ENCODE results near the gene NHSL1. TPM values are rescaled to one million over a fixed set of nuclear protein-coding genes. Genes with fewer than 3 reads are reported as not detected.

The NHSL1 gene
- total and polyA plus RNA-seq, 9 of the 15 experiments (the other 6 are each of a cell fraction or from before 2014, with no cell fraction given), result 0.09 to 0.20 TPM; not detected in 7

DNA sequence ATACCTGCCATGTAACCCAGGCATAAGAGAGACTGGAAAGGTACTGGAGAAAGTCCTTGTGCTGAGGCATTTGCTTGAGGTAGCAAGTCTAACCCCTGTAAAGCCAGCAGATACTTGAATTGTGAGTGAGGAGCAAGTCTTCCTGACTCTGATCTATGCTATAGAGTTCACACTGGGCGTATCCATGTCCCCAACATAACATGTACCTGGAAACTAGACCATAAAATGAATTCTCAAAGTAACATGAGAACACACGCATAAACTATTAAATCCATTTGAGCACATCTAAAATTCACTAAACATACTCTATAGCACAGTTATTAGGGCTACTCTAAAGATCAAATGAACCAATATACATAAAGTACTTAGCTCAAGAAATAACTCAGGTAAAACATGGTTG is 2.0 kb downstream of the NHSL1 start (continued):
- TF ChIP-seq, protein P1, sequence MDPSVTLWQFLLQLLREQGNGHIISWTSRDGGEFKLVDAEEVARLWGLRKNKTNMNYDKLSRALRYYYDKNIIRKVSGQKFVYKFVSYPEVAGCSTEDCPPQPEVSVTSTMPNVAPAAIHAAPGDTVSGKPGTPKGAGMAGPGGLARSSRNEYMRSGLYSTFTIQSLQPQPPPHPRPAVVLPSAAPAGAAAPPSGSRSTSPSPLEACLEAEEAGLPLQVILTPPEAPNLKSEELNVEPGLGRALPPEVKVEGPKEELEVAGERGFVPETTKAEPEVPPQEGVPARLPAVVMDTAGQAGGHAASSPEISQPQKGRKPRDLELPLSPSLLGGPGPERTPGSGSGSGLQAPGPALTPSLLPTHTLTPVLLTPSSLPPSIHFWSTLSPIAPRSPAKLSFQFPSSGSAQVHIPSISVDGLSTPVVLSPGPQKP (CRISPR knock-in tag; IDR thresholded peaks at IDR 0.05), result no peak

DNA sequence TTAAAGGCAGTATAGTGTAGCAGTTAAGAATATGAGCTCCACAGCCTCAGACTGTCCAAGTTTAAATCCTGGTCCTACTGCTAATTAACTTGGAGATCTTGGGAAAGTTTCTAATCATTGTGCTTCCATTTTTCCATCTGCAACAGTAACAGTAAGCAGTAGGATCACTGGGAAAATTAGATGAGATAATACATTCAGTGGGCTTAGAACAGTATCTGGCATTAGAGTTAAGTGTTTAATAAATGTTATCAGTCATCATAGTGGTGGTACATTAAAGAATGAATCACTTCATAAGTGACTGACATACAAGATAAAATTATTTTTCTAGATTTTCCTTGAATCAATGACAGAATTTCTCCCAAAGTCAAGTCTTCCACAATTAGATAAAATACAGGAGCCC is 5.0 kb downstream of the NHSL1 start:
- H3K36me3 ChIP-seq (ENCODE audit: control insufficient read depth, insufficient read depth, low read length), result no peaks in the 10 kb centered on the region
- H3K27me3 ChIP-seq (ENCODE audit: control insufficient read depth in 2 of 2, insufficient read depth in 2 of 2, low read length in 2 of 2), result peaks cover 2 to 6% of the 10 kb centered on the region in 2 experiments; a peak in 2 of 5 replicates
- no peaks in the 10 kb centered on the region for H3K4me1 ChIP-seq (replicated peaks in 1 of 2; ENCODE audit: control insufficient read depth in 2 of 2, insufficient read depth in 2 of 2, low read length in 2 of 2)
- H3K9ac ChIP-seq (ENCODE audit: insufficient read depth in 1 of 2, low read depth in 2 of 2, low read length in 2 of 2), result no peak overlapping the region
- ChIA-PET POLR2A (interaction anchor here (1.5 kb wide), 1 partner anchor 12 kb away, joined by 4 read pairs; no protein-coding TSS in a partner anchor), CTCF (ENCODE audit: low intra/inter-chr PET ratio) (no interaction called here)
- no peaks in the 10 kb centered on the region for H4K20me1 ChIP-seq (replicated peaks; ENCODE audit: control insufficient read depth, insufficient read depth, low read length)
- H3K27ac ChIP-seq (ENCODE audit: extremely low read depth, low read depth, low read length), result no peak overlapping the region
- no peak for TF ChIP-seq FOS (IDR thresholded peaks at IDR 0.05; ENCODE audit: extremely low read depth, insufficient read length)
- TF ChIP-seq MAFG (tag; conservative IDR thresholded peaks at IDR 0.05), result no peak
- no peak for TF ChIP-seq SMARCC2 (IDR thresholded peaks at IDR 0.05; ENCODE audit: low read depth)
- intact Hi-C loops (cut with micrococcal nuclease) (no loop called here), in situ Hi-C loops (cut with MboI) (no loop called here)
- no peaks in the 10 kb centered on the region for H3K79me2 ChIP-seq (ENCODE audit: control insufficient read depth, insufficient read depth, low read length)
- H3K9me3 ChIP-seq (replicated peaks; ENCODE audit: control insufficient read depth, insufficient read depth, low read depth, low read length), result no peaks in the 10 kb centered on the region
- H3K4me3 ChIP-seq, result no peak overlapping the region
- no peak overlapping the region for H3K4me2 ChIP-seq (ENCODE audit: insufficient read depth, low read length)
- ATAC-seq, result no peak
- no peaks in the 10 kb centered on the region for H3K9me1 ChIP-seq (ENCODE audit: control insufficient read depth, insufficient read depth, low read length)
- FAIRE-seq, result no peak
- no peak overlapping the region for H2AFZ ChIP-seq (ENCODE audit: low read depth, low read length)
- no TSS peak for BruUV-seq (replicated peaks)
- DNase-seq (ENCODE audit: extremely low read depth in 1 of 4, low spot score in 3 of 4), result no peak

All from K562 (cell line).